B cell (primary cell): ENCODE results near the gene TGFBR1. TPM values are rescaled to one million over a fixed set of nuclear protein-coding genes. Genes with fewer than 3 reads are reported as not detected.

Experiments used
- ATAC-seq: fragments of 200-7000 bp; cut with Tn5 transposase; one replicate; pipeline ENCODE4 v1.10.0; 2021; ENCODE audit warnings: low read depth, mild to moderate bottlenecking, moderate number of reproducible peaks, moderate library complexity
- CTCF ChIA-PET: fragments of 350-600 bp; sonication (Branson Sonifier 250); formaldehyde crosslinking; loops from one replicate; lab custom pipeline; 2021; ENCODE audit warnings: antibody characterized with exemption, inconsistent platforms; lab: Charles Lee
- POLR2A ChIA-PET: fragments of 350-600 bp; sonication (Branson Sonifier 250); formaldehyde crosslinking; loops from one replicate; lab custom pipeline; 2021; ENCODE audit warnings: antibody characterized with exemption; lab: Charles Lee
- DNase-seq: peaks from one replicate; pipeline ENCODE4 v3.0.0; 2013
- H2AFZ ChIP-seq: 2 replicates; pipeline ENCODE4 v1.6.1; 2012; ENCODE audit warnings: mild to moderate bottlenecking, low read depth, low read length; ENCODE audit not compliant: insufficient read depth, poor library complexity, severe bottlenecking
- H3K27ac ChIP-seq, 2 donors: 1 replicate in 1 of 2; 2 replicates in 1 of 2; pipeline ENCODE4 v1.5.1; 2012 to 2013; ENCODE audit warnings: low read length in 2 of 2, mild to moderate bottlenecking in 2 of 2, moderate library complexity in 1 of 2
- H3K27me3 ChIP-seq, 4 experiments: fragments of 200-600 bp in 1 of 4; sonication (generic) in 1 of 4; replicated peaks in 1 of 4; 1 replicate in 2 of 4; 2 replicates in 2 of 4; pipeline versions ENCODE4 v1.6.1 to v1.7.0; 2013 to 2016; ENCODE audit warnings: low read length in 3 of 4, mild to moderate bottlenecking in 2 of 4, mixed read lengths in 1 of 4, moderate library complexity in 1 of 4; ENCODE audit not compliant: insufficient read depth in 4 of 4, control insufficient read depth in 3 of 4; ENCODE audit errors: control extremely low read depth in 1 of 4
- H3K36me3 ChIP-seq, 2 experiments: replicated peaks in 1 of 2; 1 replicate in 1 of 2; 2 replicates in 1 of 2; pipeline versions ENCODE4 v1.6.1 to v1.7.1; 2013; ENCODE audit warnings: low read length in 1 of 2; ENCODE audit not compliant: insufficient read depth in 2 of 2, control insufficient read depth in 1 of 2; ENCODE audit errors: control extremely low read depth in 1 of 2, extremely low read depth in 1 of 2
- H3K4me1 ChIP-seq, 2 donors: fragments of 200-600 bp in 1 of 2; sonication (generic) in 1 of 2; 1 replicate in 1 of 2; 2 replicates in 1 of 2; pipeline versions ENCODE4 v1.5.1 to v1.6.1; 2013 to 2017; ENCODE audit warnings: low read length in 2 of 2; ENCODE audit not compliant: control insufficient read depth in 2 of 2, insufficient read depth in 2 of 2
- H3K4me2 ChIP-seq: replicated peaks from 2 replicates; pipeline ENCODE3; 2012; ENCODE audit warnings: mild to moderate bottlenecking, low read depth, low read length; ENCODE audit not compliant: poor library complexity, severe bottlenecking
- H3K4me3 ChIP-seq, 5 experiments: fragments of 200-600 bp in 1 of 5; sonication (generic) in 1 of 5; 1 replicate in 3 of 5; 2 replicates in 2 of 5; pipeline versions ENCODE4 v1.5.1 to v1.7.0; 2011 to 2016; ENCODE audit warnings: low read length in 4 of 5, mild to moderate bottlenecking in 4 of 5, low read depth in 2 of 5, control low read depth in 1 of 5, moderate library complexity in 1 of 5; ENCODE audit not compliant: insufficient read depth in 1 of 5; ENCODE audit errors: control extremely low read depth in 1 of 5, extremely low read depth in 1 of 5
- H3K79me2 ChIP-seq: fragments of 200-600 bp; sonication (generic); one replicate; pipeline ENCODE4 v1.6.0; 2016; ENCODE audit warnings: low read length; ENCODE audit not compliant: control insufficient read depth, insufficient read depth
- H3K9ac ChIP-seq: fragments of 200-600 bp; sonication (generic); 2 replicates; pipeline ENCODE4 v1.6.1; 2017; ENCODE audit warnings: mild to moderate bottlenecking, low read length, moderate library complexity
- H3K9me3 ChIP-seq, 3 donors: one replicate each; pipeline versions ENCODE4 v1.6.1 to v1.7.1; 2013; ENCODE audit warnings: low read length in 2 of 3; ENCODE audit not compliant: control insufficient read depth in 2 of 3, insufficient read depth in 1 of 3; ENCODE audit errors: control extremely low read depth in 1 of 3
- H4K20me1 ChIP-seq: 2 replicates; pipeline ENCODE4 v1.6.0; 2012; ENCODE audit warnings: mild to moderate bottlenecking, low read length; ENCODE audit not compliant: insufficient read depth, control insufficient read depth, poor library complexity, severe bottlenecking
- H3K27ac Mint-ChIP-seq: one replicate; pipeline ENCODE4 v1.8.0; 2021; ENCODE audit warnings: mixed read lengths
- H3K27me3 Mint-ChIP-seq: one replicate; pipeline ENCODE4 v1.8.0; 2021; ENCODE audit warnings: mixed read lengths
- H3K4me1 Mint-ChIP-seq: one replicate; pipeline ENCODE4 v1.8.0; 2021; ENCODE audit warnings: mixed read lengths
- H3K4me3 Mint-ChIP-seq: one replicate; pipeline ENCODE4 v1.8.0; 2021; ENCODE audit warnings: mixed read lengths
- H3K9me3 Mint-ChIP-seq: one replicate; pipeline ENCODE4 v1.8.0; 2022; ENCODE audit warnings: mixed read lengths; ENCODE audit not compliant: insufficient read depth
- CTCF ChIP-seq: fragments of 200-600 bp; IDR thresholded peaks from one replicate; pipeline ENCODE4 v1.8.0; 2022; ENCODE audit warnings: antibody characterized with exemption, mild to moderate bottlenecking
- EZH2 ChIP-seq: IDR thresholded peaks from 2 replicates; pipeline ENCODE4 v1.6.1; 2012; ENCODE audit warnings: borderline replicate concordance, low read depth, mild to moderate bottlenecking, moderate library complexity, low read length; ENCODE audit not compliant: insufficient read depth, poor library complexity, severe bottlenecking
- WGBS: methylation state at CpG from one replicate; pipeline ENCODE4 v1.1.5; 2013; ENCODE audit warnings: missing lambda C conversion rate; ENCODE audit not compliant: insufficient coverage; 5-methylcytosine and 5-hydroxymethylcytosine counted together
- intact Hi-C: fragments of 100-400 bp; cut with micrococcal nuclease; formaldehyde crosslinking; loops from one replicate; pipeline ENCODE4 v1.10.0; 2022
- polyA plus RNA-seq: library from polyadenylated mRNA; depleted of rRNA; stranded (reverse); fragments of >200 nt; gene quantifications from 2 replicates; pipeline ENCODE4 v1.2.3, GENCODE V29; 2012
- total RNA-seq, 2 donors: library from RNA; stranded (reverse); fragments of 120-200 nt in 1 of 2; gene quantifications; 1 replicate in 1 of 2; 2 replicates in 1 of 2; pipeline versions ENCODE4 v1.2.3 to v1.2.4, GENCODE V29; 2013 to 2022

The TGFBR1 gene
- total and polyA plus RNA-seq, 2 donors (not counting 1 experiment from before 2014, with no cell fraction given), result 3.0 to 60.7 TPM

- TF ChIP-seq CTCF (no peak), EZH2 (no peak)
- intact Hi-C loops, result no loop called here
- Histone ChIP-seq H3K4me1 (no peaks in the 10 kb centered on the region), H3K36me3 (peaks cover 10 to 53% of the 10 kb centered on the region in 2 experiments), H2AFZ (no peak overlapping the region), H3K4me2 (no peak overlapping the region), H4K20me1 (no peaks in the 10 kb centered on the region), H3K9me3 (no peaks in the 10 kb centered on the region), H3K27ac (no peak overlapping the region), H3K79me2 (no peaks in the 10 kb centered on the region), H3K27me3 (no peaks in the 10 kb centered on the region), H3K4me3 (no peak overlapping the region), H3K9ac (no peak overlapping the region)
- WGBS, result 70% methylated on average over 5 of the region's 8 CpGs
- Mint-ChIP-seq H3K4me3 (no peak overlapping the region), H3K27ac (no peak overlapping the region), H3K9me3 (no peaks in the 10 kb centered on the region), H3K27me3 (no peaks in the 10 kb centered on the region), H3K4me1 (no peaks in the 10 kb centered on the region)
- CTCF ChIA-PET, result interaction anchor here (0.9 to 2.2 kb wide), 3 partner anchors 10 to 46 kb away, joined by 3 to 19 read pairs (median 4); no protein-coding TSS in a partner anchor
- no peak for ATAC-seq
- no peak for DNase-seq
- POLR2A ChIA-PET, result no interaction called here
Measured at GRCh38 chr9:99150451-99151171, 45.7 kb downstream of the TGFBR1 start.

DNA sequence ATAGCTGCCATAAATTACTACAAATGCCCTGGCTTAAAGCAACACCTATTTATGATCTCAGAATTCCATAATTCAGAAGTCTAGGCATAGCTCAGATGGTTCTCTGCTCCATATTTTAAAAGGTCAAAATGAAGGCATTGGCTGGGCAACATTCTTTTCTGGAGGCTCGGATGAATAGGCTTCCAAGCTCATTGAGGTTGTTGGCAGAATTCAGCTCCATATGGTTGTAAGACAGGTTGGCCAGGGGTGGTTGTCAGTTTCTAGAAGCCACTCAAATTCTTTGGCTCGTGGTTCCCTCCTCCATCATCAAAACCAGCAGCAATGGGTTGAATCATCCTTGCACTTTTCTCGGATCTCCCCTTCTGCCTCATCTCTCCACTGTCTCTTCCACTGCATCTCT, 49.4 kb downstream of the TGFBR1 start:
- no peaks in the 10 kb centered on the region for H3K9me3 Mint-ChIP-seq
- Histone ChIP-seq H4K20me1 (no peaks in the 10 kb centered on the region), H3K36me3 (peaks cover 6 to 16% of the 10 kb centered on the region in 2 experiments), H3K4me1 (no peaks in the 10 kb centered on the region), H3K79me2 (no peaks in the 10 kb centered on the region), H3K27me3 (no peaks in the 10 kb centered on the region), H3K4me3 (no peak overlapping the region), H3K9me3 (peaks cover 0 to 2% (median 0%) of the 10 kb centered on the region in 3 donors), H3K9ac (no peak overlapping the region), H2AFZ (no peak overlapping the region), H3K27ac (no peak overlapping the region), H3K4me2 (no peak overlapping the region)
- H3K4me1 Mint-ChIP-seq, result no peaks in the 10 kb centered on the region
- intact Hi-C loops, result no loop called here
- CTCF ChIA-PET, result interaction anchor here (1.7 kb wide), 1 partner anchor 14 kb away, joined by 9 read pairs; no protein-coding TSS in a partner anchor
- WGBS, result 100% methylated on average over 3 of the region's 3 CpGs
- no peaks in the 10 kb centered on the region for H3K27me3 Mint-ChIP-seq
- DNase-seq (no peak), ATAC-seq (no peak)
- no peak overlapping the region for H3K27ac Mint-ChIP-seq
- H3K4me3 Mint-ChIP-seq, result no peak overlapping the region
- POLR2A ChIA-PET, result no interaction called here
- TF ChIP-seq CTCF (no peak), EZH2 (no peak)
